ENCODE results near the gene ERC2.

ERC2 gene

DNA sequence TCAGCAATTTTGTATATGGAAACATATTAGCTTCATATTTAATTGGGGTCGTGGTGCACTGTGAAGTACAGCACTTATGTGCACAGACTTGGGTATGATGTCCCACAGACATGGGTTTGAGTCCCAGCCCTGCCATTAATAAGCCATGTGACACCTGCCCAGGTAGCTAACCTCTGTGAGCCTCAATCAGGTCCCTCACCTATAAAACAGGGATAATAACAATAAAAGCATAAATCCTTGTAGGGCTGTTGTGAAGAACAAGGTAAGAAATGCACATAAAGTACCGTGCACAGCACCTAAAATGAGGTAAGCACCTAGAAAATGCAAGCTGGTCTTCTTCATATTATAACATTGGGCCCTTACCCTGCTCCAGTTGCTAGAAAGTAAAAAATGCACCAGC, 807.6 kb downstream of the ERC2 start:
- no peak for DNase-seq
- Mint-ChIP-seq H3K9me3 (no peaks in the 10 kb centered on the region), H3K27ac (no peak overlapping the region), H3K4me1 (ENCODE audit: low read depth) (peaks cover 7% of the 10 kb centered on the region), H3K27me3 (no peaks in the 10 kb centered on the region), H3K4me3 (no peak overlapping the region), H3K36me3 (ENCODE audit: low read depth) (no peaks in the 10 kb centered on the region)

DNA sequence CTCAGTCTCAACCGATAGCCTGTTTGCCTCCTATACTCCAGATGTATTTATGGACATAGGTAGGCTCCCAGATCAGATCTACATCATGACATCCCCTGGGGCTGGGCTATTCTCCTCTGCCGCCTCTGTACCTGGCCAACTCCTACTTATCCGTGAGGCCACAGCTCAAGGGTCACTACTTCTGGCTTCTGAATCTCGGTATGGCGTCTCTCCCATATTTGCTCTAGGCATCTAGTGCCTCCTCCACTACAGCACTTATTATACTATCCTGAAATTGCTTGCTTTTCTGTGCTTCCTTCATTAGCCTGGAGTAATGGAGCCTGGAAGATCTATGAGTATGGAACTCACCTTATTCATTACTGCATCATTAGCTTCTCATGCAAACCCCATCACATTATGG, 808.6 kb downstream of the ERC2 start:
- Mint-ChIP-seq H3K4me3 (no peak overlapping the region), H3K27ac (no peak overlapping the region), H3K4me1 (ENCODE audit: low read depth) (peaks cover 7% of the 10 kb centered on the region), H3K36me3 (ENCODE audit: low read depth) (no peaks in the 10 kb centered on the region), H3K27me3 (no peaks in the 10 kb centered on the region), H3K9me3 (no peaks in the 10 kb centered on the region)
- no peak for DNase-seq

DNA sequence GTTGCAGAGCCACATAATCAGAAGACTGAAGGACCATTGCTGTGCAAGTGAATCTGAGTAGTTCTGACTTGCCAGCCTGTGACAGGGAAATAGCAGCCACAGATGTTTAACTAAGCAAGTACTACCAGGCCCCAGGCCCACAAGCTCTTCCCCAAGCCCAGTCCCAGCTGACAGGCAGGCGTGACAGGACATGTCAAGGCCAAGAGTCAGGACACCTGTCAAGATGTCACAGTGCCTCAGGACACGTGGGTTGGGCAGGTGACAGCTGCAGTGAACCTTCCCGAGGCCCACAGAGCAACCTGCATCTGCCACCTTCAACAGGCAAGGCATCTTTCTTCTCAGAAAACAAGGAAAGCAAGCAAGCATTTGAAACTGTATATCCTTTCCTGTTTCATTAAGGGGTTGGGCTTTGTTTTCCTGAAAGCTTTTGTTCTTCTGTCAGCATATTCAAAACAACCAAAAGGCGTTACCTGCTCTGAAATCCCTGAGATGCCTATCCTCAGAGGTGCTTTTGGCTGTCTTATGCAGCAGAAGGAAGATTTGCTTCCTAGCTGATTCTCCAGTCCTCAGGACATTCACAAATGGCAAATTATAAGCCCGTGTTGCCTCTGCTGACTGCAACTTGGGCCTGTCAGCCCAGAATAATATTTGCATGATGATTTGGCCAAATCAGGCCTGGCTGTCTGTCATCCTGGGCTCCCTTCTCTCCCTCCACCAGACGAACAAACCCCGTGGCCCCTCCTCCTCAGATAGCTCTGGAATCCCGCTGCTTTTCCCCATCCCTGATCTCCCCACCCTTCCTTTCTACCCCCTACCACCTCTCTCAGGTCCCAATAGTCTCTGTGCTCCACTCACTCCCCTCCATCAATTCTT, 809.3 kb downstream of the ERC2 start:
- peaks cover 6% of the 10 kb centered on the region for H3K4me1 Mint-ChIP-seq (ENCODE audit: low read depth)
- H3K27ac Mint-ChIP-seq: no peak overlapping the region
- H3K9me3 Mint-ChIP-seq: no peaks in the 10 kb centered on the region
- H3K4me3 Mint-ChIP-seq: no peak overlapping the region
- H3K36me3 Mint-ChIP-seq (ENCODE audit: low read depth): no peaks in the 10 kb centered on the region
- no peak for DNase-seq
- no peaks in the 10 kb centered on the region for H3K27me3 Mint-ChIP-seq

DNA sequence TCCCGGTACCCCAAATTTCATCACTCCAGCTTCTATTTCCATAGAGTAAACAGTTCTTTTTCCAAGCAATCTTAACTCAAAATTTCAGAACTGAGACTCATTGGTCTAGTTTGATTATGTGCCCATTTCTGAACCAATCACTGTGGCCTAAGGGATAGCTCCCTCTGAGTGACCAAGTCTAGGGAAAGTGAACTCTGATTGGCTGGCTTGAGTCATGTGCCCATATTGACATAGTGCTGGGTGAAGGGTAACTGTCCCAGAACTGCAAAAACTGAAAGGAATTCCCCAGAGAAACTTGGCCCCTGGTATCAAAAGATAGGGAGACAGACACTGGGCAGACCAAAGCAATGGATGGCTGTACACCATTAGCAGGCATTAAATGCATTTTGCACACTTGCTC, 810.0 kb downstream of the ERC2 start:
- Mint-ChIP-seq H3K36me3 (ENCODE audit: low read depth) (no peaks in the 10 kb centered on the region), H3K27ac (no peak overlapping the region), H3K9me3 (no peaks in the 10 kb centered on the region), H3K4me3 (no peak overlapping the region), H3K4me1 (ENCODE audit: low read depth) (peaks cover 4% of the 10 kb centered on the region), H3K27me3 (no peaks in the 10 kb centered on the region)
- DNase-seq: no peak

DNA sequence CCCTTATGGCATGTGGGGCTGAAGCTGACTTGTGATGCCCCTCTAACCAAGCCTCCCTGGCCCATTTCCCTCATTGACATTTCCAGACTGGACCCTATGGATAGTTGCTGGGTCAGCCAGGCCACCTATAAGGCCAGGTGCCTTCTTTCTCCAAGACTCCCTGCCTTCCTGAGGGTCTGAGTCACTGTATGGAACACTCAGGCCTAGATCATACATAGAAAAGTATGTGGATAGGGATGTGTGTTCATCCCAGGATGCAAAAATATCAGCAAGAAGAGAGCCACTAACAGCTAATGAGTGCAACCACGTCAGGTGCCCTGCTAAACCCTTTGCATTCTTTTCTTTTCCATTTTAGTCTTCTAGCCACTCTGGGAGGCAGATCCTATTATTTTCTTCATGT, 812.7 kb downstream of the ERC2 start:
- H3K9me3 Mint-ChIP-seq: no peaks in the 10 kb centered on the region
- no peaks in the 10 kb centered on the region for H3K36me3 Mint-ChIP-seq (ENCODE audit: low read depth)
- H3K4me3 Mint-ChIP-seq: no peak overlapping the region
- H3K4me1 Mint-ChIP-seq (ENCODE audit: low read depth): peaks cover 4% of the 10 kb centered on the region
- no peaks in the 10 kb centered on the region for H3K27me3 Mint-ChIP-seq
- no peak for DNase-seq
- H3K27ac Mint-ChIP-seq: no peak overlapping the region

DNA sequence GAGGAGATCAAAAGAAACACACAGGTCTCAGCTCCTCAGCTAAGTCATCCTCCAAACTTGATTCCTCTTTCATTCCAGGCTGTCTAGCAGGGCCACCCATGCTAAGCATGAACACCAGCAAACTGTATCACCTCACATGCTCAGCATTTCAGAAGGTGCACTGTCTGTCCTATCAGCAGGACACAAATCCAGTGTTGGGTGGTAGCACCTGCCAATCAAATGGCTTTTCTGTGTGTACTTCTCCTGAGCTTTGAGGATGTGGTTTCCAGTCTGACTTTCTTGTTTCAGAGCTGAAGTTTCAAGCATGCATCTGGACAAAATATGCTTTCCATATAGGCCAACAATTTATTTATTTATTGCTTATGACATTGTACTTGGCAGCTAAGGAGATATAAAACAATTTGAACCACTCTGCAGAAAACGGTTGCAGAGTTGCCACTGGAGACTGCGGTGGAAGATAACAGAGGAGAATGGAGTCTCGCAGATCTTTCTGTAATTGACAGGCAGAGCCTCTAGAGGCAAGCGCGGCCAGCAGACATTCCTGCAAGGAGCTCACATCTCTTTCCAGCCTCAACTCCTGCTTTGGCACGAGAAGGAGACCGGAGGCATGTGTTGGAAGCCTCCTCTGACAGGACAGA, 814.0 kb downstream of the ERC2 start:
- Mint-ChIP-seq H3K27me3 (no peaks in the 10 kb centered on the region), H3K4me3 (no peak overlapping the region)

DNA sequence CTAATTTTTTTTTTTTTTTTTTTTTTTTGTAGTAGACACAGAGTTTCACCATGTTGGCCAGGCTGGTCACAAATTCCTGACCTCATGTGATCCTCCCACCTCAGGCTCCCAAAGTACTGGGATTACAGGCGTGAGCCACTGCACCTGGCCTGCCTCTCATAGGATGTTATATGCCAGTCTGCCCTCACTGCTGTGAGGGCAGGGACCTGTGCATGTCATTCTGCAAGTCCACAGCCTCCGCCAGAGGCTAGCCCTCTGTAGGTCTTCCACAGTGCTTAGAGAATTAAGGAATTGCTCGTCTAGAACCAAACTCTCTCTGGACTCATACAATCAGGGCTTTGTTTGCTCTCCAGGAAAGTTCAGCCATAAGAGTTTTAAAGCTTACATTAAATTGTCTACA, 817.3 kb downstream of the ERC2 start:
- no peak overlapping the region for H3K4me3 Mint-ChIP-seq
- H3K4me1 Mint-ChIP-seq (ENCODE audit: low read depth): peaks cover 4% of the 10 kb centered on the region
- H3K36me3 Mint-ChIP-seq (ENCODE audit: low read depth): no peaks in the 10 kb centered on the region
- no peaks in the 10 kb centered on the region for H3K9me3 Mint-ChIP-seq
- no peak for DNase-seq
- no peaks in the 10 kb centered on the region for H3K27me3 Mint-ChIP-seq
- H3K27ac Mint-ChIP-seq: no peak overlapping the region

More for the DNA sequence above, 814.0 kb downstream of the ERC2 start:
- peaks cover 4% of the 10 kb centered on the region for H3K4me1 Mint-ChIP-seq (ENCODE audit: low read depth)
- H3K27ac Mint-ChIP-seq: no peak overlapping the region
- no peak for DNase-seq
- H3K9me3 Mint-ChIP-seq: no peaks in the 10 kb centered on the region
- H3K36me3 Mint-ChIP-seq (ENCODE audit: low read depth): no peaks in the 10 kb centered on the region

DNA sequence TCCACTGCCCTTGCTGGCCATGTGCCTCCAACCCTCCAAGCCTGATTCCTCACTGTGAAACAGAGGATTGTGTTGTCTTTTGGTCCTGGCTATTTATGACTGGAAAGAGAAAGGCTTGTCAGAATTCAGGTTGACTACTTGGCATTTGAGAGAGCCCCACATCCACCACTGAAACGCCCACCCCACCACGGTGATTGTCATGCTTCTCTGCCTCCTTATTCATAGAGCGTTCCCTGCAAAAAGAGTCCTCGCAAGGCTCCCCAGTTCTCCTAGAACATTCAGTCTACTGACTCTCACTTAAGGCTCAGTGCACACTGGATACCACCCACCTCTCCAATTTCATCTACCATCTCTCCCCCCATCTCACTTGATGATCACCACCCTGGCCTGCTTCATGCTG, 818.3 kb downstream of the ERC2 start:
- DNase-seq: no peak
- H3K36me3 Mint-ChIP-seq (ENCODE audit: low read depth): no peaks in the 10 kb centered on the region
- H3K27ac Mint-ChIP-seq: no peak overlapping the region
- H3K4me3 Mint-ChIP-seq: no peak overlapping the region
- no peaks in the 10 kb centered on the region for H3K27me3 Mint-ChIP-seq
- no peaks in the 10 kb centered on the region for H3K9me3 Mint-ChIP-seq
- H3K4me1 Mint-ChIP-seq (ENCODE audit: low read depth): peaks cover 4% of the 10 kb centered on the region

DNA sequence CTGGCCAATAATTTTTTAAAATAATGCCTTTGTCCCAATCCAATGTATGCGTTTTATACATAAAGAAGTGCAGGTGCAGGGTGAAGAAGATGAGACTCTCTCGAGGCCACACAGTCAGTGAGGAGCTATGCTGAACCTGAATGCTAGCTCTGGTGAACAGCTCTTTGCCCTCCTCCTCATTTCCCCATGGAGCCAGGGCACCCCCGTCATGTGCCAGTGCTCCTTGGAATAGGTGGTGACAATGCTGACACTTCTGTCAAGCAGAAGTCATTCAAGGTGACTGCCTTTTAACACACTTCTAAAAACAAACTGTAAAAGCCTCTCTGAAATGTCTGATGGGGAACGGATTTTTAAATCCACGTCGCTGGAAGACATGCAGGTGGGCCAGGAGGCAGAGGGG, 818.7 kb downstream of the ERC2 start:
- no peak for DNase-seq
- no peaks in the 10 kb centered on the region for H3K9me3 Mint-ChIP-seq
- no peaks in the 10 kb centered on the region for H3K27me3 Mint-ChIP-seq
- H3K4me3 Mint-ChIP-seq: no peak overlapping the region
- H3K36me3 Mint-ChIP-seq (ENCODE audit: low read depth): no peaks in the 10 kb centered on the region
- H3K4me1 Mint-ChIP-seq (ENCODE audit: low read depth): peaks cover 4% of the 10 kb centered on the region
- no peak overlapping the region for H3K27ac Mint-ChIP-seq

DNA sequence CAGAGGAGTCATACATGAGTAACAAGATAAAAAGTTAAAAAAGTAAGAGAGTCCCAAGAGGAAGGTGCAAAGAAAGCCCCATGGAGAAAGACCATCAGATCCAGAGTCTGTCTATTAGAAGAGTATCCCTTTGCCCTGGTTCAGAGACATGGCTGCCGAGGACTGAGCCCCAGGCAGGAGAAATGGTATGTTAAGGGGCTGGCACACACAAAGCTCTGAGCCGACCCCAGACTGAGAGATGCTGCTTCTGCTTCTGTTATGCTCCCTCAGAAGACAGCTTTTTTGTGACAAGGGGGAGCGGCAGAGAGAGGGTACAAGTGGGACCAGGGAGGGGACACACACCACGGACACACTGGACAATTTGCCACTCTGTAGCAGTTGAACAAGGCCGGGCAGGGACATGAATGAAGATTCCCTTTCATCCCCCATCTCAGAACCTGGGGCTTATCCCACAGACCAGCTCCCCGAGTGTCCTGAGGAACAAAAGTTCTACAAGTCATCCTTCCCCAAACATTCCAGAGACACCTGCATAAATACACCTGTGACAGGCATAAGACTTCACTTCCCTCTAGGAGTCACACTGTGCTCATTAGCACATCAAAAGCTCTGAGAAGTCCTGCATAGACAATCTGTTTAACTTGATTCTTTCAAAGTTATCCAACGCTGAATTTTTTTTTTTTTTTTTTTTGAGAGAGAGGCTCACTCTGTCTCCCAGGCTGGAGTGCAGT, 819.5 kb downstream of the ERC2 start:
- Mint-ChIP-seq H3K27me3 (no peaks in the 10 kb centered on the region), H3K9me3 (no peaks in the 10 kb centered on the region), H3K4me3 (no peak overlapping the region), H3K27ac (no peak overlapping the region), H3K4me1 (ENCODE audit: low read depth) (no peaks in the 10 kb centered on the region), H3K36me3 (ENCODE audit: low read depth) (no peaks in the 10 kb centered on the region)
- DNase-seq: no peak

DNA sequence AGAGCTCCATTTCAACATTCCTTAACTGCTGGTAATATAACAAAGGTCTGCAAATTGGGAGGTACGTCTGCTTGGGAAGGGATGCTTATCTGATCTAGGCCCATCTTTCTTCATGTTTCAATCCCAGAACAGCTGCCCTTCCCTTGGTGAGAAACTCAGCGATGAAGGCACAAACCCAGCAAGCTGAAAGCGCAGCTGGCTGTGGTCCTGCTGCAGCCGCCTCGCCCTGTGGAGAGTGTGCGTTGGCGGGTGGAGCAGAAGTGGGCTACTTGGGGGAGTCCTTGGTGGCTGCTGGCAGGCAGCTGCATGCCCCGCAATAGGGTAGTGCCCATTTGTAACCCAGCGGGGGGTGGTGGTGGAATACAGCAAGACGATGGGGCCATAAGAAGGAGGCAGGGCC, 820.6 kb downstream of the ERC2 start:
- Mint-ChIP-seq H3K27me3 (no peaks in the 10 kb centered on the region), H3K36me3 (ENCODE audit: low read depth) (no peaks in the 10 kb centered on the region), H3K27ac (no peak overlapping the region), H3K4me1 (ENCODE audit: low read depth) (no peaks in the 10 kb centered on the region), H3K4me3 (no peak overlapping the region), H3K9me3 (no peaks in the 10 kb centered on the region)
- DNase-seq: no peak

DNA sequence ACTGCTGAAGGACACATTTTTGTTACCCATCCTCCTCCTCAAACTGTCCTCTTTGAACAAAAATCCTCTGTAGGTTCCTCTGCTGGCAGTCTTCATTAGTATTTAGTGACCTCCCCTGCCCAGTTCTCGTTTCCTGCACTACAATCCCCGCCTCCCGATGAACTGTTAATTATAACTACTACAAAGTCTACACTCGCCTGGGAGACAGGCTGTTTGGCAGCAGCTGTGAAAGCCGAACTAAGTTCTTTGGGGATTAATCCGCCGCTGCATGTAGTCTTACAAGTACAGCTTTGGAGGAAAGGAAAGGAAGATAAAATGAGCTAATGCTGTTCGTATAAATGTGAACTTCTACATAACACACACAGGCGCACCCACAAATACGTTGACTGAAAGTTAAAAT, 821.2 kb downstream of the ERC2 start:
- no peak overlapping the region for H3K27ac Mint-ChIP-seq
- no peak for DNase-seq
- no peak overlapping the region for H3K4me3 Mint-ChIP-seq
- H3K27me3 Mint-ChIP-seq: no peaks in the 10 kb centered on the region
- H3K4me1 Mint-ChIP-seq (ENCODE audit: low read depth): no peaks in the 10 kb centered on the region
- H3K9me3 Mint-ChIP-seq: no peaks in the 10 kb centered on the region
- H3K36me3 Mint-ChIP-seq (ENCODE audit: low read depth): no peaks in the 10 kb centered on the region

DNA sequence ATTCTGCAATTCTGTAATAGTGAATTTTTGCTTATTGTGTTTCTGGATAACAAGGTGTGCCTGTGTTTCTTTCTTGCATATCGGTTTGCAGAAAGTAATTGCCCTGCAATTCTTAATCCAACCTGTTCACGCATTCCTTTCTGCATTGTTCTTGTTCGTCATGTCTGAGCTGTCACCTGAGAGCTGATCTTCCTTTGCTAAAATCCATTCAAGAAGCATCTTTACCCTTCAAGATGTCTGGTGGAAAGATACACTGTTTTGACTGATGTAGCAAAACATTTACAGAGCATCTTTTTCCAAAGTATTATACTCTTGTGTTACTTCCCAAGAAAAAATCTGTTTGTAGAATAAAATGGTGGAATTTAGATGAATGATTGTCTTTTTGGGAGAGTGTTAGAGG, 822.1 kb downstream of the ERC2 start:
- Mint-ChIP-seq H3K4me3 (no peak overlapping the region), H3K9me3 (no peaks in the 10 kb centered on the region), H3K36me3 (ENCODE audit: low read depth) (no peaks in the 10 kb centered on the region), H3K27ac (no peak overlapping the region), H3K27me3 (no peaks in the 10 kb centered on the region), H3K4me1 (ENCODE audit: low read depth) (no peaks in the 10 kb centered on the region)
- DNase-seq: no peak

DNA sequence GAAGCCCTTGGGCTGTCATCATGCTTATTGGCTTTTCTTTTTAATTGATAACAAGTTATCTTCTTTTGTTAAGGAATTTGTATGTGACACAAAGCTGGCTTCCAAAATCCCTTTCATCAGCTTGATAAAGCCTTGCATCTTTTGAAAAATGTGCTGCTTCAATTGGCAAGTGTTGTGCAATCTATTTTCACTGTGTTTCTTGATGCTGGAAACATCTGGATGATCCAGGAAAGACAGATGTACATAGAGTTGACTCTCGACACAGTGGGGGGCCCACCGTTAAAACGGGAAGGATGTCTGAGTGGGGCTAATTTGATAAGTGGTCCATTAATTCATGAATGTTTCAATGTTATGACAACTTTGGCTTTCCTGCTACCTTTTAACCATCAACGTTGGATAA, 822.8 kb downstream of the ERC2 start:
- no peak overlapping the region for H3K4me3 Mint-ChIP-seq
- H3K27me3 Mint-ChIP-seq: no peaks in the 10 kb centered on the region
- H3K9me3 Mint-ChIP-seq: no peaks in the 10 kb centered on the region
- DNase-seq: no peak
- no peaks in the 10 kb centered on the region for H3K4me1 Mint-ChIP-seq (ENCODE audit: low read depth)
- no peaks in the 10 kb centered on the region for H3K36me3 Mint-ChIP-seq (ENCODE audit: low read depth)
- no peak overlapping the region for H3K27ac Mint-ChIP-seq

DNA sequence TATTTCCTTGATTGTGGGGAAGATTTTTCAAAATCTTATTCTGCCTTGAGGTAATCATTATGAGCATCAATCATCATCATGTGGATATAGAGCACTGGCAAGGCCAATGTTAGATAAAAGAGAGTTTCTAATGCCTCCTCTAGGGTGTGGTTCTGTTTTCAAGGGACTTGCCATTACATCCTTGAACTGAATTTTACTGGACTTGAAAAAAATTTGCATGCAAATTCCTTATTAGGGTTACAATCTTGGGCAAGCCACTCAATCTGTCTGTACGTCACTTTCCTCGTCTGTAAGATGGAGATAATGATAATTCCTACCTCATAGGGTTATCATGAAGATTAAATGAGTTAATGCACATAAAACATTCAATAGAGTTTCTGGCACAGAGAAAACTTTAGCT, 825.0 kb downstream of the ERC2 start:
- Mint-ChIP-seq H3K4me3 (no peak overlapping the region), H3K27ac (no peak overlapping the region), H3K9me3 (no peaks in the 10 kb centered on the region), H3K36me3 (ENCODE audit: low read depth) (no peaks in the 10 kb centered on the region), H3K4me1 (ENCODE audit: low read depth) (peaks cover 8% of the 10 kb centered on the region), H3K27me3 (no peaks in the 10 kb centered on the region)
- DNase-seq: no peak

Data from activated T-cell treated with anti-CD3 and anti-CD28 coated beads, Interleukin-2, amount 50 U/mL, for 24 hours (primary cell).